HepG2 (cell line): ENCODE data around the gene PARP3. TPM values are rescaled to one million over a fixed set of nuclear protein-coding genes. Genes with fewer than 3 reads are reported as not detected.
"Not testable (repeated sequence)": the region's sequence is repeated elsewhere in the genome, so short reads cannot be mapped to it uniquely, and the experiment has no call there.

Source experiments
- ATAC-seq: fragments of 200-7000 bp; cut with Tn5 transposase; 3 replicates; pipeline ENCODE4 v1.9.1; 2020; ENCODE audit warnings: mild to moderate bottlenecking, moderate library complexity
- BruUV-seq: library from RNA; stranded (reverse); fragments of 400-500 nt; replicated peaks from 2 replicates; lab custom pipeline; 2021; lab: Mats Ljungman, UMichigan
- CTCF ChIA-PET: fragments of 300-600 bp; formaldehyde crosslinking; extraction: SDS; loops from one replicate; lab custom pipeline; 2021; ENCODE audit warnings: low total read pairs, inconsistent platforms, low intra/inter-chr PET ratio; lab: Yijun Ruan, JAX
- POLR2A ChIA-PET: fragments of 350-600 bp; sonication (Branson Sonifier 250); formaldehyde crosslinking; loops from one replicate; lab custom pipeline; 2020; ENCODE audit warnings: antibody characterized with exemption, inconsistent platforms; lab: Yijun Ruan, JAX
- DNase-seq: peaks from one replicate; pipeline ENCODE4 v3.0.0-alpha.2; 2015; ENCODE audit warnings: low spot score
- FAIRE-seq: peaks from 3 replicates; lab custom pipeline; 2011; peaks lifted over from hg19 to GRCh38; lab: Jason Lieb, UNC
- H2AFZ ChIP-seq: one replicate; pipeline ENCODE4 v1.6.1; 2011; ENCODE audit warnings: low read length, inconsistent platforms
- H3K27ac ChIP-seq: fragments of 300-600 bp; 3 replicates; pipeline ENCODE4 v1.8.0; 2011; ENCODE audit warnings: mixed run types, mild to moderate bottlenecking, mixed read lengths, low read length, inconsistent platforms; ENCODE audit not compliant: insufficient read depth; ENCODE audit errors: extremely low read length
- H3K27me3 ChIP-seq, 2 experiments: fragments of 200-600 bp in 1 of 2; 2 replicates in 1 of 2; 3 replicates in 1 of 2; pipeline versions ENCODE4 v1.6.0 to v1.8.0; 2011; ENCODE audit warnings: low read length in 2 of 2, mild to moderate bottlenecking in 2 of 2, moderate library complexity in 2 of 2, inconsistent platforms in 1 of 2; ENCODE audit not compliant: insufficient read depth in 2 of 2, control insufficient read depth in 1 of 2
- H3K36me3 ChIP-seq, 2 experiments: fragments of 200-600 bp in 1 of 2; replicated peaks in 1 of 2; 2 replicates in 1 of 2; 3 replicates in 1 of 2; pipeline versions ENCODE4 v1.5.1 to v1.8.0; 2011; ENCODE audit warnings: low read length in 2 of 2, inconsistent platforms in 1 of 2; ENCODE audit not compliant: insufficient read depth in 2 of 2, control insufficient read depth in 1 of 2
- H3K4me1 ChIP-seq: 2 replicates; pipeline ENCODE4 v1.5.1; 2012; ENCODE audit warnings: low read length, inconsistent platforms; ENCODE audit not compliant: insufficient read depth
- H3K4me2 ChIP-seq: 2 replicates; pipeline ENCODE4 v1.6.0; 2011; ENCODE audit warnings: low read depth, low read length, inconsistent platforms
- H3K4me3 ChIP-seq, 3 experiments: fragments of 200-600 bp in 1 of 3; sonication (generic), shearing (Covaris generic) in 1 of 3; replicated peaks in 1 of 3; 2 replicates each; pipeline ENCODE4 v1.5.1; 2011 to 2016; ENCODE audit warnings: low read length in 3 of 3, inconsistent platforms in 2 of 3, low read depth in 2 of 3, mild to moderate bottlenecking in 2 of 3, control low read depth in 1 of 3, mixed read lengths in 1 of 3; ENCODE audit not compliant: insufficient read depth in 1 of 3
- H3K79me2 ChIP-seq: one replicate; pipeline ENCODE4 v1.6.1; 2011; ENCODE audit warnings: low read length, inconsistent platforms; ENCODE audit not compliant: insufficient read depth
- H3K9ac ChIP-seq: 2 replicates; pipeline ENCODE4 v1.6.0; 2011; ENCODE audit warnings: mild to moderate bottlenecking, low read depth, low read length, inconsistent platforms; ENCODE audit not compliant: insufficient read depth
- H3K9me3 ChIP-seq: 2 replicates; pipeline ENCODE4 v1.5.1; 2012; ENCODE audit warnings: mild to moderate bottlenecking, low read length
- H4K20me1 ChIP-seq: 2 replicates; pipeline ENCODE4 v1.6.0; 2011; ENCODE audit warnings: inconsistent platforms, mild to moderate bottlenecking, low read length, moderate library complexity; ENCODE audit not compliant: insufficient read depth
- AGO1 ChIP-seq: fragments of 200-400 bp; formaldehyde crosslinking; IDR thresholded peaks from 2 replicates; pipeline ENCODE4 v1.6.1; 2017; ENCODE audit warnings: mild to moderate bottlenecking, low read depth, low read length, moderate library complexity; ENCODE audit not compliant: poor library complexity, severe bottlenecking
- AGO2 ChIP-seq: fragments of 200-400 bp; formaldehyde crosslinking; optimal IDR thresholded peaks from 2 replicates; pipeline ENCODE3; 2017; ENCODE audit warnings: mild to moderate bottlenecking, low read depth, low read length, moderate library complexity
- RBFOX2 ChIP-seq: fragments of 200-400 bp; formaldehyde crosslinking; IDR thresholded peaks from 2 replicates; pipeline ENCODE4 v1.6.1; 2017; ENCODE audit warnings: low read depth, mild to moderate bottlenecking, low read length
- WGBS: methylation state at CpG from one replicate; pipeline ENCODE4 v1.1.6; 2017; ENCODE audit warnings: low lambda C conversion rate; 5-methylcytosine and 5-hydroxymethylcytosine counted together
- in situ Hi-C: cut with HindIII; loops from 2 replicates; pipeline ENCODE4 v1.10.0; 2017; ENCODE audit warnings: low pct_unique_long_range_greater_than_20kb; ENCODE audit not compliant: extremely low pct_ligation_motif_present
- intact Hi-C: fragments of 100-400 bp; cut with micrococcal nuclease; formaldehyde crosslinking; loops from one replicate; pipeline ENCODE4 v1.10.0; 2022; ENCODE audit not compliant: unreplicated experiment
- polyA plus RNA-seq, 8 experiments: library from polyadenylated mRNA; depleted of rRNA in 3 of 8; stranded (reverse) in 7 of 8; unstranded in 1 of 8; fragments of >200 nt; fragmentation: Illumina TruSeq in 4 of 8; extraction: Trizol in 4 of 8; gene quantifications; 2 replicates each; pipeline versions ENCODE4 v1.2.1 to v1.2.3, GENCODE V29; 2011 to 2016; ENCODE audit warnings: low read depth in 4 of 8, missing spikeins in 1 of 8, mixed read lengths in 1 of 8; ENCODE audit not compliant: insufficient read depth in 1 of 8
- total RNA-seq, 5 experiments: library from RNA; depleted of rRNA; stranded (reverse); fragments of >200 nt; fragmentation: Illumina TruSeq; extraction: Trizol; gene quantifications; 2 replicates each; pipeline ENCODE4 v1.2.3, GENCODE V29; 2016; ENCODE audit warnings: low read depth in 1 of 5
- TF ChIP-seq, protein P1 (sequence below): sonication (generic); formaldehyde crosslinking; IDR thresholded peaks from 2 replicates; pipeline ENCODE4 v1.4.0; 2020; ENCODE audit warnings: missing genetic modification reagents

The PARP3 gene
- total and polyA plus RNA-seq, 2 of the 13 experiments (the other 11 are each of a cell fraction or from before 2014, with no cell fraction given): 11.2 to 21.5 TPM

DNA sequence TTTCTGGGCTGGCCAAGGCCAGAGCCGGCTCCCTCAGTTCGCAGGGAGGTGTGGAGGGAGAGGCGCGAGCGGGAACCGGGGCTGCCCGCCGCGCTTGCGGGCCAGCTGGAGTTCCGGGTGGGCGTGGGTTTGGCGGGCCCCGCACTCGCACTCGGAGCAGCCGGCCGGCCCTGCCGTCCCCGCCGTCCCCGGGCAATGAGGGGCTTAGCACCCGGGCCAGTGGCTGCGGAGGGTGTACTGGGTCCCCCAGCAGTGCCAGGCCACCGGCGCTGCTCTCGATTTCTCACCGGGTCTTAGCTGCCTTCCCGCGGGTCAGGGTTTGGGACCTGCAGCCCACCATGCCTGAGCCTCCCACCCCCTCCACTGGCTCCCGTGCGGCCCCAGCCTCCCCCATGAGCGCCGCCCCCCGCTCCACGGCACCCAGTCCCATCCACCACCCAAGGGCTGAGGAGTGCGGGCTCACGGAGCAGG lies 48.4 kb downstream of the PARP3 start:
- 98% methylated on average over 14 of the region's 38 CpGs for WGBS
- ATAC-seq, intact Hi-C loops, in situ Hi-C loops, H3K9me3 ChIP-seq, H3K9ac ChIP-seq, H3K4me3 ChIP-seq, BruUV-seq, DNase-seq, FAIRE-seq, H3K4me2 ChIP-seq, CTCF ChIA-PET, H3K27me3 ChIP-seq, H4K20me1 ChIP-seq, H2AFZ ChIP-seq: not testable (repeated sequence)
- Histone ChIP-seq H3K27ac (peak overlapping the region; percentile 27), H3K79me2 (peaks cover 22% of the 10 kb centered on the region), H3K36me3 (peaks cover 9 to 18% of the 10 kb centered on the region in 2 experiments), H3K4me1 (peaks cover 53% of the 10 kb centered on the region)
- POLR2A ChIA-PET: interaction anchor here (2.0 to 7.1 kb wide), 5 partner anchors 7 to 164 kb away, joined by 4 to 187 read pairs (median 28); partner anchors contain the start of genes ABHD14A, ABHD14B, ACY1 and PARP3
- peak; percentile 49; the same call in 1 of the 2 replicates for TF ChIP-seq RBFOX2
- TF ChIP-seq AGO1: peak; percentile 27
- TF ChIP-seq, protein P1, sequence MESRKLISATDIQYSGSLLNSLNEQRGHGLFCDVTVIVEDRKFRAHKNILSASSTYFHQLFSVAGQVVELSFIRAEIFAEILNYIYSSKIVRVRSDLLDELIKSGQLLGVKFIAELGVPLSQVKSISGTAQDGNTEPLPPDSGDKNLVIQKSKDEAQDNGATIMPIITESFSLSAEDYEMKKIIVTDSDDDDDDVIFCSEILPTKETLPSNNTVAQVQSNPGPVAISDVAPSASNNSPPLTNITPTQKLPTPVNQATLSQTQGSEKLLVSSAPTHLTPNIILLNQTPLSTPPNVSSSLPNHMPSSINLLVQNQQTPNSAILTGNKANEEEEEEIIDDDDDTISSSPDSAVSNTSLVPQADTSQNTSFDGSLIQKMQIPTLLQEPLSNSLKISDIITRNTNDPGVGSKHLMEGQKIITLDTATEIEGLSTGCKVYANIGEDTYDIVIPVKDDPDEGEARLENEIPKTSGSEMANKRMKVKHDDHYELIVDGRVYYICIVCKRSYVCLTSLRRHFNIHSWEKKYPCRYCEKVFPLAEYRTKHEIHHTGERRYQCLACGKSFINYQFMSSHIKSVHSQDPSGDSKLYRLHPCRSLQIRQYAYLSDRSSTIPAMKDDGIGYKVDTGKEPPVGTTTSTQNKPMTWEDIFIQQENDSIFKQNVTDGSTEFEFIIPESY (CRISPR knock-in tag): 0 out of 2 replicates have a peak, but pooled peaks have one; percentile 14
- TF ChIP-seq AGO2: peak; percentile 62
